DMS114 treated with DMSO at 0.1 percent for 48 hours (cell line): ENCODE measurements around the gene SMYD3.
"Not testable (repeated sequence)": the region's sequence is repeated elsewhere in the genome, so short reads cannot be mapped to it uniquely, and the experiment has no call there.

Experiments used
- DNase-seq: peaks from one replicate; lab custom pipeline; 2025; ENCODE audit not compliant: unreplicated experiment; lab: John Stamatoyannopoulos, UW

Gene SMYD3

DNA sequence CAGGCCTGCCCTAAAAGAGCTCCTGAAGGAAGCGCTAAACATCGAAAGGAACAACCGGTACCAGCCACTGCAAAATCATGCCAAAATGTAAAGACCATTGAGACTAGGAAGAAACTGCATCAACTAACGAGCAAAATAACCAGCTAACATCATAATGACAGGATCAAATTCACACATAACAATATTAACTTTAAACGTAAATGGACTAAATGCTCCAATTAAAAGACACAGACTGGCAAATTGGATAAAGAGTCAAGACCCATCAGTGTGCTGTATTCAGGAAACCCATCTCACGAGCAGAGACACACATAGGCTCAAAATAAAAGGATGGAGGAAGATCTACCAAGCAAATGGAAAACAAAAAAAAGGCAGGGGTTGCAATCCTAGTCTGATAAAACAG, 688.7 kb downstream of the SMYD3 start:
- not testable (repeated sequence) for DNase-seq

DNA sequence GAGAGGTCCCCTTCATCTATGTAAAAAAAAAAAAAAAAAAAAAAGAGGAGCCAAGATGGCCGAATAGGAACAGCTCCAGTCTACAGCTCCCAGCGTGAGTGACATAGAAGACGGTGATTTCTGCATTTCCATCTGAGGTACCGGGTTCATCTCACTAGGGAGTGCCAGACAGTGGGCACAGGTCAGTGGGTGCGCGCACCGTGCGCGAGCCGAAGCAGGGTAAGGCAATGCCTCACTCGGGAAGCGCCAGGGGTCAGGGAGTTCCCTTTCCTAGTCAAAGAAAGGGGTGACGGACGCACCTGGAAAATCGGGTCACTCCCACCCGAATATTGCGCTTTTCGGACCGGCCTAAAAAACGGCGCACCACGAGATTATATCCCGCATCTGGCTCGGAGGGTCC, 690.6 kb downstream of the SMYD3 start:
- not testable (repeated sequence) for DNase-seq

DNA sequence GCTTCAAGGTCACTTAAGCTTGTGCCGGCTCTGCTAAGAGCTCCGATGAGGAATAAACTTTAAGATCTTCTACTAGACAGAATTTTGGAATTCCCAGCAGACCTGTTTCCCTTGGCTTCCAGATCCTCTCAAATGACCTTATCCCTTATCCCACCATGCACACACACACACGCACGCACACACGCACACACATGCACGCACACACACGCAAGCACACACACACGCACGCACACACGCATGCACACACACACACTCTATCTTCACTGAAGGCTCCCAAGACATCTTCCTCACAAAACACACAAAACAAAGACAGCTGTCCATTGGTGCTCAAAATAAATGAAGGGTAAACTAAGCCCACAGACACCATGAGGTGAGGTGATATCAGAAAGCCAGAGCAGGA, 692.4 kb downstream of the SMYD3 start:
- DNase-seq, result no peak

DNA sequence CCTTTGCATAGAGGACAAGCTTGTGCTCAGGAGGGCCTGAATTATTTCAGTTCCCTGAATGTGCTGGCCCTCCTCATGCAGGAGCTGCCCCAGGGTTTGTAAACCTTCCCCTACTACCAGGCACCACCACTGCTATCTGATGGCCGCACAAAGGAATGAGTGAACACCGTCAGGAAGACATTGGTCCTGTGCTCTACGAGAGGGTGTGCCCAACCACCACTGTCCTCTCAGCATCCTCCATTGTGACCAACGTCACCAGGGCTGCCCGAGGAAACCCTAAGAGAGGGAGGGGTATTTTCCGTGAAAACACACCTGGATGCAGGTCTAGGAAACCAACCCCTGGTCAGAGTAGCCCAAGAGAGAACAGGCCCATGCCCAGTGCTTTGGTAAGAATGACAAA, 694.8 kb downstream of the SMYD3 start:
- DNase-seq, result no peak

DNA sequence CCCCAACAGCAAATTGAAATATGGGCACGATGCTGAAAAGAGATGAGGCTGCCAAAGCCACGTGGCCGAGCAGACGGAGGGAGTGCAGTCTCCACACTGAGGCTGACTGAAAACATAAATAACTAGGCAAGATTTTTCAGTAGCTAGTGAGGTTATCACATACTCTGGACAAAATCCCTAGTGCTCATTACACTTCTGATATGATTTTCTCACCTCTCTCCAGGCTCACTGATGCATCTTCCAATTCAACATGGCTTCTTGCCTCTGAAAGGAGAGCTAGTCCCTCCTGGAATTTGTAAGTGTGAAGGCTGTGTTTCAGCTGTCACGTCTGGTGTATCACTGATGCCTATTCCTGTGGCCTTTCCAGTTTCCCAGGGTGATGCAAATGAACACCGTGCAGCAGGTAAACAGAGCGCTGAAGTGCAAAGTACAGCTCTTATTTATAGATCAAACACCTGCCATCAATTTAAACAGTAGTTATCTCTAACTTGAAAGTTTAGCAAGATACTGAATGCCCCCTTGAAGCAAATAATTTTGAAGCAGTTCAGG, 696.2 kb downstream of the SMYD3 start:
- DNase-seq, result no peak

DNA sequence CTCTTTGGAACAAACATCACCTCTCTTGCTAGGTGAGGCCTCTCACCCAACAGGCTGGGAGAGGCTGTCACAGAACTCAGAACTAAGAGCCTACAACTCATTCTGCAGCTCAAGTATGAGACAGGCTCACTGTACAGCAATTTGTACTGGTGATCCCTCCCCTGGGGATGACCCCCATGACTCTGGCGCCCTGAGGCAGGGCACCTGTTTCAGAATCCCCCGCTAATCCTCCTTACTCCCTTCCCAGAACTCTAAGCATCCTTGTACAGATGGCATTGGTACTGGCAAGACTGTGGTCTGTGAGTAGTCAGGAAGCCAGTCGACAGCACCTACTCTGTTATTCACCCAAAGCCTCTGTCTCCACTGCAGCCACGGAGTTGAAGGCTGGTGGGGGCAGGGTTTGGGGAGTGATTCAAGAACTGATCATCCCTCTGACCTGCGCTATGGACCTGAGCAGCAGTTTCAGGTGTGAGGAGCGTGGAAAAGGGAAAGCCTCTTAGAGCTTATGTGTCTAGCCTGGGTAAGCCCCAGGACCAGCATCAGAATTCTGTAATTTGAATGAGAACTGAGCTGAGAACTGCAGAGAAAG, 696.8 kb downstream of the SMYD3 start:
- DNase-seq, result no peak

DNA sequence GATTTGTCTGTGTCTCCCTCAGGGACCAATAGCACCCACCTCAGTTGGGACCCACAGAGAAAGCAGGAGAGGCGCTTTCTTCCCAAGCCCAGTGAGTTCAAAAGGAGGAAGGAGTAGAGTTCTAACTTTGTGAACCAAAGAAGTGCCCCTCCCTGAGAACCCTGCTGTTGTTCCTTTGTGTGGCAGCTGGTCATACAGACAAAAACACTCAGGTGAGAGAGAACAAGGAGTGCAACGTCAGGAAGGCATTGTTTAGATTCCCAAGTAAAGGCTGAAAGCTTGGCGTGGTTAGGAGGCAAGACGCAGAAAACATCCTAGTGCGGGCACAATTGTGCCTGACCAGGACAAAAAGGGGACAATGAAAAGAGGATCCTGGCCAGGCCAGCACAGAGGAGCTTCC, 697.7 kb downstream of the SMYD3 start:
- no peak for DNase-seq

DNA sequence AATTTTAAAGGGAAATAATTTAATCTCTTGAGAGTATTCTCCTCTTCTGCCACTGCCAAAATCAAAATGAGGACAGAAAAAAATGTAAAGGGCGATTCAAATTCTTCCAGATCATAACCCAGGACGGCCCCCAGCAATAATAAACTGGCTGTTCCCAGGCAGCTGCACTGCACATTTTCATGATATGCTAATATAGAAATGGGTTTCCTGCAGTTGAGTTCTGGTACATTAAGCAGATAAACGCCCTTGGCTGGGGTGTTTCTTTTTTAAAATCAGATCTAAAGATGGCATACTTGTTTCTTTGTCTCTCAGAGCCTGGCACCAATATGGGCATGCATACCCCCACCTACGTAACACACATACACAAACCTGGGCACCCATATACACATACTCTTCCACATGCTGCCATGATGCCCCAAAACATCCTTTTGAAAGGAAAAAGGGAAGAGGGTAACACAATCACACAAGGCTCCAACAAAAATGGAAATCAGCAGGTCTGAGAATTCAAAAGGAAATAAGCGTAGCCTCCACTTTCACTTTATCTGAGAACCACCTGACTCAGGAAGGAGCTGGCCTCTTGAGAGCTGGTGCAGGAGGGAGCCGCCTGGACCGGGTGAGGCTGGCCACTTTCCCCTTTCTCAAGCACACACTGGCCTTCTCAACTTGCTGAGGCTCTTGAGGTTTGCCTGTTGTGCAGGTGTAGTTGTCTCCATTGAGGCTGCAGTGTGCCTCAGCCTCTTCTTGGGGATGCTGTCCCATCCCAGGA, 698.9 kb downstream of the SMYD3 start:
- no peak for DNase-seq

DNA sequence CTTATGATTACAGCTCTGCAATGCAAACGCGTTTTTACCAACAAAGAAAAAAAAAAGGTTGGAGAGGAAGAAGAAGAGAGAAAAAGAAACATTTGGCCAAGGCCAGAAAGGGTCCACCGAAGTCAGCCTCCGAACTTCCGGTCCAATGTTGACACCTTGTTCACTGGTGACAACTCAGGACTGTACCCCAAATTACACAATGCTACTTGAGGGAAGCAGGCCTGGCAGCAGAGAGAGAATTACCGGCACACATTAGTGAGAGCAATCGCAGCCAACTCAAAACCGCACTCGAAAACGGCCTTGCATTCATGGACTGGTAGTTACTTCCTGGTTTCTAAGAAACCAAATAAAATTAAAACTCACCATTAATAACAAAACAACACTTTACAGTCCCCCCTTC, 699.8 kb downstream of the SMYD3 start:
- DNase-seq, result no peak

DNA sequence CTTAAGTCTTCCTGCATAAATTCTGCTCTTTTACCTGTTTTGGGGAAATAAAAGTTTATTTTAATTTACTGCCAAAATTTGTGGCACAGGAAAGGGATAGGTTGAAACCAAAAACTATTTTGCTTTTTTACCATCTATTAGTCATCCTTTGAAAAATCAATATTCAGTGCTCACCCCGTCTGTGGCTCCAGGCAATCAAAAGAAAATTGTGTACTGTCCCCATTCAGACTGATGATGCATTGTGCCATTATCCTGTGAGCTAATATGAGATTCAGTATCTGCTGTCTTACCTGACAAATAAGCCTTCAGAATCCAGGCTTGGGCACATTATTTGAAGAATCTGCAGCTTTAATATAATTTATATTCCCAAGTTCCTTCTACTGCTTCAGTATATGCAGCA, 701.5 kb downstream of the SMYD3 start:
- no peak for DNase-seq

DNA sequence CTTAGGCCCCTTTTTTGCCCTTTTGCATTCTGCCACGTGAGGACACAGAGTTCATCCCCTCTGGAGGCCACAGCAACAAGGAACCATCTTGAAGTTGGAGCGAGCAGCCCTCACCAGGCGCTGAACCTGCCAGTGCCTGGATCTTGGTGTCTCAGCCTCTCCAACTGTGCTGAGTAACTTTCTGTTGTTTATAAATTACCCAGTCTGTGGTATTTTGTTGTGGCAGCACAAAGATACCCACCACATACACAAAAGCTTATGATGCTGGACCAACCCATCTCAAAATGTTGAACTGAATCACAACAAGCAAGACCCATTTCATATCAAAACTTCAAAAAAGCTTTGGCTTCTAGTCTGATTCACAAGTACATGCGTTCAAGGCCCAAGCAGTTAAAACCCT, 702.4 kb downstream of the SMYD3 start:
- no peak for DNase-seq

DNA sequence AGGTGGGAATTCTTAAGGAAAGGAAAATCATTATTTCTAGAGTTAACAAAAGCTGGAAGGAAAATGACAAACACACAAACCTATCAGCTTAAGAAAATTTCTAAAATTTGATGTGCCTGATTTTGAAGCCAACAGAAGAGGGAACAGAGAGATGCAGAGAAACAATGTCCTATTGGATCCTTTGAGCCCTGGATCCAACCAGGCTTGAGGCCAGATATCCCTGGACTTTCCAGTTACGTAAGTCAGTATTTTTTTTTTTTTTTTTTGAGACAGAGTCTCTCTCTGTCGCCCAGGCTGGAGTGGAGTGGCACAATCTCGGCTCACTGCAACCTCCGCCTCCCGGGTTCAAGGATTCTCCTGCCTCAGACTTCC, 703.4 kb downstream of the SMYD3 start:
- DNase-seq, result no peak

DNA sequence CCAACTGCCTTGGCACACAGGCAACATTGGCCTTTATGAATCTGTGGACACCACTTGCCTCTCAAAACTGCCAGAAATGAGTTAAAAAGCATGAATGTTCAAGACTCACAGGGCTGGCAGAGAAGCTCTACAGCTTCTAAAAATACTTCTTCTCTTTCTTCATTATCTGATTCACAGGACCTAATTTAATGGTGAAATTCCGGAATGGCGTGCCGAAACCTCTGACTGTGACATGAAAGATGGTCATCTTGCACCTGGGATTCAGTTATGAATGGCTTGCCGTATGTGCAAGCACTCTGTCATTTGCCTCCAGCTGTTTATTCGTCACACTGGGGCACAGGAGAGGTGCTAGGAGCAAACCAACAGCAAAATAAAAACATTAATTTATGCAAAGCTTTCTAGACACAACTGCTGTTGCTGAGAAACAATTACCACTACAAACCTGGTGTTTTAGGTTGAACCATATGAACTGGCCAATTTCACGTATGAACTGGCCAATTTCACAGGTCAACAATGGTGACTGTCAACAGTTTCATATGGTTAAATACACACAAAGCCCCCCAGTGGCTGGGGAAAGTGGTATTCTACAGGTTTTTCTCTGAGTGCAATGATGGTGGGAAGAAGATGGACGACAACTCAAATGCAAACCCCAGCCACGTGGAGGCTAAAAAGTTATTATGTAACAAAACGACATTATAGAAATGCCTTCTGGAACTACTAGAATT, 704.0 kb downstream of the SMYD3 start:
- no peak for DNase-seq

DNA sequence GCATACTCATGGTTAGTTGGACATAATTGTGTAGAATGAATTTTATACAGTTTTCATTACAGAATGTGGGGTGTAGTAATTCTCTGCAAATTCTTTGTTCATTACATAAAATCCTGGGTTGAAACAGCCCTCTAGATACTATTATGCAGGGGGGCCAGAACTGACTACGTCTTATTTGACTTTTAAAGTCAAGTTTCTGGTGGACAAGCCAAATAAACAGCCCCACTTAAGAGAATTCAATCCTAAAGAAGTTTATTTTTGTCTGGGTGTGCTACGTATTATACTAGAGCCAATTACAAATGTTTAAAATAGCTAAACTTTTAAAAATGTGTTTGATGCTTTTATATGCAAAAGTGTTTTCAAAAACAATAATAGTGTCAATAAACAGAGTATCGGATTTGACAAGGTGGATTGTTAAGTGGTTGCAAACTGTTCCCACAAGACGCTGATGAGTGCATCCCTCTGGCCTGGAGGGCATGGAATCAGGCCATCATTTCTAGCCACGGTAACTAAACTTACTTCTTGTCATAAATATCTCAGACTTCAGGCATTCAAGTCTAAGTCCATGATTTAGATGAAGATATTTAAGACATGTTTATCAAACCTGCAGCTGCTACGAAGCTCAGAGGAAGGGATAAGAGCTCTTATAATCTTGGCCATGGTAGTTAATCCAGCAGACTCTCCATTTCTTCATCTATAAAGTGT, 706.0 kb downstream of the SMYD3 start:
- DNase-seq, result no peak

DNA sequence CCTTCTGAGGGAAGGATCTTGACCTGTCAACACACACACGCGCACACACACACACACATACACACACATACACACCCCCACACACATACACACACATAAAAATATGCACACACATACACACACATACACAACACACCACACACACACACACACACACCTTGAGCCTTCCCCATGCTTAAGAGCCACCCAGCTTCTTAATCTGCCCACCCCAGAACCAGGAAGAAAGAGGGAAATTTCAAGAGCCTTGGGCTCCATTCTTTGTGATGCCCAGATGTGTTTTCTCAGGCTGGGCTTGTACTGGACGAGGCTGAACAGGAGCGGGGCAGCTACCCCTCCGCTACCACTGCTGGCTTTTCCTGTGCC, 708.7 kb downstream of the SMYD3 start:
- no peak for DNase-seq

DNA sequence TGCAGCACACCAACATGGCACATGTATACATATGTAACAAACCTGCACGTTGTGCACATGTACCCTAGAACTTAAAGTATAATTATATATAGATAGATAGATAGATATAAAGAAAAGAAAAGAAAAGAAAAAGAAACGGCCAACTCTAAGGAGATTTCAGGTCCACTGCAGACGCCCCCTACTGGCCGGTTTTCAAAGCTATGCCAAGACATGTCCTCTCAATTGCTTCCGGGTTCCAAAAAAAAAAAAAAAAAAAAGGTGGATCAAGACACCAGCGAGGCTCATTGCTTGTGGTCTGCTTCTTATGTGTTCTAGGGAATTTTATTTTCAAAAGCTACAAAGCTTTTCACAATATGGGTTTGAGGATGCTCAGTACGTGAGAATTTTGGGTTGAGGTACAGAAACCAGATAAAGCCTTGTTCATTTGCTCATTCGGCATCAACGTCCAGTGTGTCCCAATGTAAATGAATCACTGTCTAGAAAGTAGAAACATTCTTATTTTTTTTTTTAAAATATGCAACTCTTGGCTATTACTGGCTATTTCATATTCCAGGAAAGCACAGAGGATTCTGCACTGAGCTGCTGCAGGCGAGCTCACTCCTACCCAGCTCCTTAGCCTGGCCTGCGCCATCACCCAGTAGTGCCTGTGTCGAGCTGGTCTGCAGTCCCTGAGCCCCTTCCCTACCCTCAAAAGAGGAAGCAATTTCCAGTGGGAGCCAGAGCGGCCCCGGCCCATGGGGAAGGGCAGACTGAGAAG, 709.3 kb downstream of the SMYD3 start:
- no peak for DNase-seq

DNA sequence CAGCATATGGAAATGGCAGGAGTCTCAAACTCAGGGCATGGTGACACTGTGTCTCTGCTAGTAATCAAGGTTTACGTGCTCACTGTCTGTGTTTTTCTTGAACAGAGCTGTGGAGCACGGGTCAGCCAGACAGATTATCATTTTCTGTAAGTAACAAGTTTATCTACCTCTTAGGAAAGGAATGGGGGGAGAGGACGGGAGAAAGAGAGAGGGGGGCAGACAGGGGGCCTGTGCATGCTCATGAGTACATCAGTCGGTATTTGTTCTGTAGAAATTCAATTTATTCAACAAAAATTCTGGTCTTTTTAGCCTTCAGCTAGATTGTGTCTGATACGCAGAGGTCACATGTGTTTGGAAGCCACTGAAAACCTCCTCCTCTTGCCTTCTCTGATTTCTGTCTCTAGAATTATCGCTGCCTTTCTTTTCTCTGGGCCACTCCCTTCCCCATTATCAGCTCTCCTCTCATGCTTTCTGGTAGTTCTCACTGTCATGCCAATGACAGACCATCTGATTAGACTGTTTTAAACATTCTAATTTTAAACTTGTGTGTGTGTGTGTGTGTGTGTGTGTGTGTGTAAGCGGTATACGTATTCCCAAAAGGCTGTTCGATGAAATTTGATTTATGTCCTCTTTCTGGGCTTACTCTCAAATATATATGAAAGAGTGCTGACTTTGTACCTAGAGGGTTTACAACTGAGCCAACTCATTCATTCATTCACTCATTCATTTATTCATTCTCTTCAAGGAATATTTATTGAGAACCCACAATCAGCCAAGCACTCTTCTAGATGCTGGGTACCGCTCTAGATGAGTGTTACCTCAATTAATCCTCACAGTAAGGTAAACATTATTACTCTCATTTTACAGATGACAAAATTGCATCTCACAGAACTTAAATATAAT, 715.4 kb downstream of the SMYD3 start:
- no peak for DNase-seq

DNA sequence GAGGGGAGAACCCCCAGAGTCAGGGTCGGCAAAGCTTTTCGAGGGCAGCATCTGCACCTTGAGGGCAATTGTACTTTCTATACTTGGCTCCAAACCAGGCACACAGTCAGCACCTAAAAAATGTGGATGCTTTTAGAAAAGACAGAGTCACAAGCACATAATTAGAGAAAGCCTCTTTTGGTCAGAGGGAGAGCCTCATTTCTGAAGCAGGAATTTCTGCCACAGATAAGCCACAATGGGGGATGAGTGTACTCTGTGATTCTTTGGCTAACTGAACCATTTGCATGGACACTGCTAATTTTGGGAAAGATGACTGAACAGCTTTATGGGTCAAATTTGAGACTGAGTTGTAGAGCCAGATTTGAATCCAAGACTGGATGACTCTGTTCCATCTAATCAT, 716.6 kb downstream of the SMYD3 start:
- DNase-seq, result no peak

DNA sequence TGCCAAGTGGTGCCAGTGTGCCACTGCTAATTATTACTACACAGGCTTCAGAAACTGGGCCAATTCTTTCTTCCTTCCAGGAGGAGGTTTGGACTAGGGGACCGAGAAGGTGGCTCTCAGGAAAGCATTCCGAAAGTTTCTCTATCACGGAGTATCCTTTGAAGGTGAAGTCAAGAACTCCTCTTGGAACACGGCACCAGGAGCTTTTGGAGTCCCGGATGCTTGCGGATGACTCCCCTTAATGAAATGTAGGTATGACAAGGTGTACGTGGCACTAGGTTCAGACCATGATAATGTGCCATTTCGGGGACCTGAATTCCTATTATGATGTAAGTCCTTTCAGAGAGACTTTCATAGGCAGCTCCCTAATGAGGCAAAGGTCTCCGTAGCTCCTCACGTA, 718.2 kb downstream of the SMYD3 start:
- no peak for DNase-seq

DNA sequence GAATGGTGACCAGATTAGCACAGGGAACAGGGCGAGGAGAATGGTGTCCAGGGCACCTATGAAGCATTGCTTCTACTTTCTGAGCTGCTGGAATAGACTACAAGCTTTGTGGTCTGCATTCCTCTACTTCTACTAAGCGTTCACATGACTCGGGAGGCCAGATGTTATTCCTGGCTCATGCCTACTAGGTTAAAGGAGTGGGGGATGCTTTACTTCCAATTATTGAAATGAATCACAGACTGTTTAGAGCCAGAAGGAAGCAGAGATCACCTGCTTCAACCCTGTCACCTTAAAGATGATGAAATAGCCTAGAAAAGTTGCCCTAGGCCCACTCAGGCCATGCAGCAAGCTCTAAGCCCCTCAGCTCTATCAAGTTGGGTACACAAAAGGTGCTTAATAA, 718.8 kb downstream of the SMYD3 start:
- no peak for DNase-seq
